ENCODE data around the gene SPNS2.

Gene SPNS2

DNA sequence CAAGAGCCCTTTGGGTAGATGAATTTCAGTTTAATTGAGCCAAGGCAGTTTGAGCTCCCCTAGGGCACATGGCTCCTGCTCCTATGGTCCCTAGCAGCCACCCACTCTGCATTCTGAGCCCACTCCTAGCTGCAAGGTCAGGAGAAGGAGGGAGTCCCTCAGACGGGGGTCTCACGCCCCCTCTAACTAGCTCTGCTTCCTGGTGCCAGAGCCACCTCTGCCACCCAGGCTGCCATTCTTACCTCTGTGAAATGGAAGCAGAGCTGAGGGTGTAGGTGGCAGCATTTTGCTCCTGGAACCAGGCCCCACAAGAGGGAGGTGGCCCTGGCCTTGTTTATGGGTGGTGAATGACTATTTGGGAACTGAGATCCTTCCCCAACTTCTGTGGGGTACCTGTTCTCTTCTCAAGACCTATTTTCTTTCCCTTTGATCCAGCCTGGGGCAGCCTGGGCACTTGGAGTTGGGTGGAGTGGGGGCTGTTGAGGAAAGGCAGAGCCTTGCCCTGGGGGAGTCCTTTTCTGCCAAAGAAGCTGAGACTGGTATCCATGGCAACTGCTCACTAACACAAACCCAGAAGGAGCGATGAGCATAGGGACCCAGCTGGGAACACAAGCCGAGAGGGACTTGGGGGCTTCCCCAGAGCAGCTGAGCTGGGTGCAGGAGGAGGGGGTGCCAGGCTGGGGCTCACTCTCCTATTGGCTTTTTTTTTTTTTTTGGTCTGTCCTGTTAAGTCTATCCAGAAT is 4.8 kb downstream of the SPNS2 start:
- no peak overlapping the region for H3K4me3 ChIP-seq (ENCODE audit: low read depth, low read length)

GRCh38 chr17:4504188-4504587 is 5.5 kb downstream of the SPNS2 start:
- H3K4me3 ChIP-seq (ENCODE audit: low read depth, low read length), result no peak overlapping the region

- no peak overlapping the region for H3K4me3 ChIP-seq (ENCODE audit: low read depth, low read length)
Observed at GRCh38 chr17:4505187-4505586, 6.5 kb downstream of the SPNS2 start.

DNA sequence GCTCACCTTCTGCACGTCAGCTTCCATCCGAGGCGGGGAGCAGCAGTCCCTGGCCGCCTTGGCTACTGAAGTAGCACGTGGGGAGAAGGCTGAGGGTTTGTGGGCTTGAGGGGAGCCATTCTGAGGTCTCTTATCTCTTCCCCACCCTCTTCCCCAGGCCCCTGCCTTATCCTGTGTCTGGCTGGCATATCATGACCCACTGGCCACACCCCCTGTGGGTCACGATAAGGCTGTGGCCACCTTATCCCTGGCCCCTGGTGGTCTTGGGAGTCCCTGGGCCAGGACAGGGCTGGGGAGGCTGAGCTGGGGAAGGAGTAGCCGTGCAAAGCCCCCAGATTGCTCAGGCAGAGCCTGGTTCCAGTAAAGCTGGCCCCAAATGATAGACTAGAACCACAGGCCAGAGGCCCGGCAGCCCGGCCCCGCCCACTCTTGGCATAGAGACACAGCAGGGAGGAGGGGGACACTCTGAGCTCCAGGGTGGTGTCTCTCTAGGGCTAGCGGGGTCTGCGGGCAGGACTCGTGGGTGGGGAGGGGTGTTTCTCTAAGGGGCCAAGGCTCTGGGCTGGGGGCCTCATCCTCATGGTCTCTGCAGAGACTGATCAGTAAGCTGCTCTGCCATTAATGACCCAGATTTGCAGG is 7.6 kb downstream of the SPNS2 start:
- no peak overlapping the region for H3K4me3 ChIP-seq (ENCODE audit: low read depth, low read length)

DNA sequence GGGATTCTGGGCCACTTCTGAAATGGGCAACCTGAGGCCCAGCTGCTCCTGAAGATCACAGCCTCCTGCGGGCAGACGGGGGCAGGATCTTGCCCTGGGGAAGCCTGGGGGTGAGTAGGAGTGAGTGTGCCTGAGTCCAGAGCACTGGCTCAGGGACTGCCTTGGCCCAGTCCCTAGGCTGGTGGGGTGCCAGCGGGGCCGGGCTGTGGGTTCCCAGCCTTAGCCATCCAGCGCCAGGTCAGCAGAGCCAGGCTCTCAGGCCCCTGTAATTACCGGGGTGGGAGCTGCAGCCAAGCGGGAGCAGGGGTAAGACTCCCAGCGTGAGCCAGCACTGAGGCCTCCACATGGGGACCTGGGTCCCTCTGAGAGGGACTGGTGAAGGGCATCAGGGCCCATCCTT is 8.2 kb downstream of the SPNS2 start:
- no peak overlapping the region for H3K4me3 ChIP-seq (ENCODE audit: low read depth, low read length)

GRCh38 chr17:4507361-4508111 is 8.9 kb downstream of the SPNS2 start:
- H3K4me3 ChIP-seq (ENCODE audit: low read depth, low read length), result no peak overlapping the region

- H3K4me3 ChIP-seq (ENCODE audit: low read depth, low read length), result no peak overlapping the region
Observed at GRCh38 chr17:4508207-4508606, 9.5 kb downstream of the SPNS2 start.

- no peak overlapping the region for H3K4me3 ChIP-seq (ENCODE audit: low read depth, low read length)
Observed at GRCh38 chr17:4509401-4509800, 10.7 kb downstream of the SPNS2 start.

DNA sequence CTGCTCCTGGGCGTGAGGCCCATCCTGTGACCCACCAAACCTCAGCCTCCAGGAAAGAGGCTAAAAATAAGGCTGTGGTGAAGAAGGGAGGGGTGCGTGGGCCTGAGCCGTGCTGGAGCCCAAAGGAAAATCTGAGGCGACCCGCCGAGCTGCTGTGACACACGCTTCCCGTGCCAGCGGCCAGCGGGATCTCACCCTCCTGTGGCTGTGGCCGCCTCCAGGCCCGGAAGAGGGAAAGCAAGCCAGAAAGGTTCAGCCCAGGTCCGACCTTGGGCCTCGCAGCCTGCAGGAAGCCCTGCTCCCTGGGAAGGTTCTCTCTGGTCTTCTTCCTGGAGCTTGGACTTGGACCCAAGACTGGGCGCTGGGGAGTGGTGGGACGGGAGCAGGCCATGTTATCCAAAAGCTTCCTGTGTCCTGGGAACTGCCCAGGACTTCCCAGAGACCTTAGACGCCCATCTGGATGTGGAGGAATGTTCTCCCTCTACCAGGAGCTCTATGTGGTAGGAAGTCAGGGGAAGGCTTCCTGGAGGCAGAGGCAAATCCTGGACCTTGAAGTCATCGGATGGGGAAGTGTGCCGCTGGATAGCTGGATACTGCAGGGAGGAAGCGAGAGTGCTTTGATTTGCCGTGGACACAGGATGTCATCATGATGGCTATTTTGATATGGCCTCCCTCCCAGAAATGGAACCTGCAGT is 11.4 kb downstream of the SPNS2 start:
- no peak overlapping the region for H3K4me3 ChIP-seq (ENCODE audit: low read depth, low read length)

DNA sequence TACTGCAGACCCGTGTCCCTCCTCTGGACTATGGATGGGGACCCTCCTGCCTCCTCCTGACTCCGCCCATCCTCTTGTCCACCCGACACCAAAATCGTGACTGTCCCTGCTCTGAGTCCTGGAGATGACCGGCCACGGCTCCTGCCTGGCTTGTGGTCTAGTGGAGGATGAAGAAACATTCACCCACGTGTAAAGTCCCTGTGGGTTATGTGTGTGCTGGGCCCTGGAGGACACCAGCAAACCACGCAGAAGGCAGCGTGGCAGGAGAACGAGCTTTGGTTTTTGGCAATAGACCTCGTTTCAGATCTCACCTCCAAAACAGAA is 11.9 kb downstream of the SPNS2 start:
- H3K4me3 ChIP-seq (ENCODE audit: low read depth, low read length), result no peak overlapping the region

GRCh38 chr17:4511199-4511932 is 12.7 kb downstream of the SPNS2 start:
- H3K4me3 ChIP-seq (ENCODE audit: low read depth, low read length), result no peak overlapping the region

DNA sequence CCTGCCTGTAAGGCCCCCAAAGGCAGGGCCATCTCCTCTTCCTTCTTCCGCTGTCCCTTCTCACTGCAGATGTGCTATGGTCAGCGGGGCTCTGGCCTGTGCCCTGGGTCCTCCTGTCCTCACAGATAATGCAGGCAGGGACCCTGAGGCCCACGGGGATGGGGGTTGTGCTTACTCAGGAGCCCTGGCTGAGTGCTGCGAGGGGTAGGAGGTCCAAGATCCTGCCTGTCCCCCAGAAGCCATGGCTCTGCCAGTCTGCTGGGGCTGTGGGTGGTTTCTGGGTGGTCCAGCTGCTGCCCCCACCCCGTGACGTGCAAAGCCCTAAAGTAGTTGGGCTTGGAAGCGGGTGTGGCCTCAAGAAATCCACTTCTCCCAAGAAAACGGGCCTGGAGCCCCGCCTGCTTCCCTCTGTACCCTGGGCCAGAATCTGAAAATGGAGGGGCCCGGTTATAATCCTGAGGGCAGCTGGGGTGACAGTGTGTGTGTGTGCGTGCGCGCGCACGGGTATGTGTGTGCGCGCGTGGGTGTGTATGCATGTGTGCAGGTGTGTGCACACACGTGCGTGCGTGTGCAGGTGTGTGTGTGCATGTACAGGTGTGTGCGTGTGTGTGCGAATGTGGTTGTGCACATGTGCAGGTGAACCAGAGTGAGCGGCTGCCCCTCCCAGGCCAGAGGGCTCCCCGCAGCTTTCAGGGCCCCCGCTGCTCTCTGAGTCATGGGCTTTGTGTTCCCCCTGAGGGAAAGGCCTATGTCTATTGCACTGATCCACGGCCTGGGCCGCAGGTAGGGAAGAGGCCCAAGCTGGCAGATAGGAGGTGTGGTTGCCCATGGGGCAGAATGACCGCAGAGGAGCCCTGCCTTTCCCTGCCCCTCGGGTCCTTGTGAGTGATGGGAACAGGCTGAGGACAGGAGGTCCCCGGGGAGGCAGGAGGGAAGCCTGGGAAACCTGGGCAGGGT is 13.8 kb downstream of the SPNS2 start:
- H3K4me3 ChIP-seq (ENCODE audit: low read depth, low read length), result no peak overlapping the region

GRCh38 chr17:4513113-4514032 is 14.7 kb downstream of the SPNS2 start:
- H3K4me3 ChIP-seq (ENCODE audit: low read depth, low read length), result no peak overlapping the region

- H3K4me3 ChIP-seq (ENCODE audit: low read depth, low read length), result no peak overlapping the region
Observed at GRCh38 chr17:4514206-4514605, 15.5 kb downstream of the SPNS2 start.

DNA sequence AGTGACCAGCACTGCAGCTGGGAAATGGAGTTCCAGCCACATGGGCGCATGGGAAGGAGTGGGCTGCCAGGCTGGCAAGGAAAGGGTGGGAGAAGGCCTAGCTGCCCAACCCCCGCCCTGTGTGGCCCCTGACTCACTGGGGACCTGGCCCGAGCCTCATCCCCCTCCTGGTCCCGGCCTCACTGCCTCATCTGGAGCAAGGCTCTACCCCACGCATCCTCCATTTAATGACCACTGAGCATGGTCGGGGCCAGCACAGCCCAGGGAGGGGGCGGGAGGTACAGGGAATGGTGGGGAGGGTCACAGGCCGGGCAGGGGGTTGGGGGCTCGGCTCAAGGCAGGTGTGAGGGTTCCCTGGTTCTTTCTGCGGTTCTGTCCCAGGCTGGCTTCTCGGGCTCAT is 16.1 kb downstream of the SPNS2 start:
- no peak overlapping the region for H3K4me3 ChIP-seq (ENCODE audit: low read depth, low read length)

- no peak overlapping the region for H3K4me3 ChIP-seq (ENCODE audit: low read depth, low read length)
Observed at GRCh38 chr17:4515501-4515900, 16.8 kb downstream of the SPNS2 start.

DNA sequence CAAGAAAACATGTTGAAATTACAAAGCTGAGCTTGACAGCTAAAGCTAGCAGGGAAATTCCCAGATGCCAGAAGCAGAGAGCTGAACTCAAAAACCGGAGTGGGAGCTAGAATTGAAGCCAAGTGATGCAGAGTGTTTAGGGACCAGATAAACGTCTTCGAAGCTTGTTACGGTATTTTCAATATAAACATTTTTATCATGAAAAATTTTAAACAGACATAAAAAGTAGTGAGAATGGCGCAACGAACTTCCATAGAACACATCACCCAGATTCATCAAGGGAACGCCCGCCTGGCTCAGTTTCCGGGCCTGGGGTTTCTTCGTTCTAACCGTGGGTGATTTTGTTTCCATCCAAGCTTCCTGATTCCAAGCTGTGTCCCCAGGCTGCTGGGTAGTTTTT is 18.1 kb downstream of the SPNS2 start:
- H3K4me3 ChIP-seq (ENCODE audit: low read depth, low read length), result no peak overlapping the region

DNA sequence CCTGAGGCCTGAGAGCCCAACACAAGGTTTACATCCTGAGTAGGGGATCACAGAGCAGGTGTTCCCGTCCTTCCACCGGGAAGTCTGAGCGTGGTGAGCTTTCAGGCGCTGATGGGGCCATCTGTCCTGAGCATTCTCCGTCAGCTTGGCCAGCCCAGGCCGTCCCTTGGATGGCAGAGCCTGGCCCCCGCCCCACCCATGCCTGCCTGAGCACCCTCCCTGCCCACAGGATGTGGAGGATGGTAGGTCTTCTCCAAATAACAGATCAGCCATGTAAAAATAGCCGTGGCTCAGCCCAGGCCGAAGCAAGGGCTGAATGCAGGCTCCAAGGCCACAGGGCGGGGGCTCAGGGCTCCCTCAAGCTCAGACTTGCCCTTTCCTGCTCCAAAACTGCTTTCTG is 20.2 kb downstream of the SPNS2 start:
- H3K4me3 ChIP-seq (ENCODE audit: low read depth, low read length), result no peak overlapping the region

- H3K4me3 ChIP-seq (ENCODE audit: low read depth, low read length), result no peak overlapping the region
Observed at GRCh38 chr17:4519361-4519788, 20.7 kb downstream of the SPNS2 start.
